HG02840 (cell line): Measurements from ENCODE around the gene PRR33.

Experiments used
- ATAC-seq: cut with Tn5 transposase; IDR thresholded peaks from one replicate; pipeline ENCODE4 v1.9.1; 2021; ENCODE audit warnings: mild to moderate bottlenecking, moderate library complexity, moderate number of reproducible peaks; ENCODE audit not compliant: unreplicated experiment, low FRiP score

Gene PRR33

DNA sequence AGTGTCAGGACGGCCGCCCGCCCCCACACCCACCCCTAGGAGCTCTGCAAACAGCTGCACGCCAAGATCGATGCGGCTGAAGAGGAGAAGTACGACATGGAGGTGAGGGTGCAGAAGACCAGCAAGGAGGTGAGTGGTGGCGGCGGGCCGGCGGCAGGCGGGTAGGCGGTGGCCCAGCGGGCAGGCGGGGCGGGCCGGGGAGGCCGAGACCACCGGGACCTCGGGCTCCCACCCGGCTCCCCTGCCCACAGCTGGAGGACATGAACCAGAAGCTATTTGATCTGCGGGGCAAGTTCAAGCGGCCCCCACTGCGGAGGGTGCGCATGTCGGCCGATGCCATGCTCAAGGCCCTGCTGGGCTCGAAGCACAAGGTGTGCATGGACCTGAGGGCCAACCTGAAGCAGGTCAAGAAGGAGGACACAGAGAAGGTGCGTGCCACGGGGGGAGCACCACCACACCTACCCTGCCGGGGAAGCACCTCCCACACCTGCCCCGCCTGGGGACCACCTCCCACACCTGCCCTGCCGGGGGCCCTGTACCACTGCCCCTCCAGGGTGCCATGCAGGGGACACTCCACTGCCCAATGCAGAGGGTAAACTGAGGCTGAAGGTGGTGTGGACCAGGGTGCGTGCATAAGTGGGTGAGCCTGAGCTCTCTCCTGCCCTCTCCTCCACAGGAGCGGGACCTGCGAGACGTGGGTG, 50.8 kb downstream of the PRR33 start:
- no peak for ATAC-seq

DNA sequence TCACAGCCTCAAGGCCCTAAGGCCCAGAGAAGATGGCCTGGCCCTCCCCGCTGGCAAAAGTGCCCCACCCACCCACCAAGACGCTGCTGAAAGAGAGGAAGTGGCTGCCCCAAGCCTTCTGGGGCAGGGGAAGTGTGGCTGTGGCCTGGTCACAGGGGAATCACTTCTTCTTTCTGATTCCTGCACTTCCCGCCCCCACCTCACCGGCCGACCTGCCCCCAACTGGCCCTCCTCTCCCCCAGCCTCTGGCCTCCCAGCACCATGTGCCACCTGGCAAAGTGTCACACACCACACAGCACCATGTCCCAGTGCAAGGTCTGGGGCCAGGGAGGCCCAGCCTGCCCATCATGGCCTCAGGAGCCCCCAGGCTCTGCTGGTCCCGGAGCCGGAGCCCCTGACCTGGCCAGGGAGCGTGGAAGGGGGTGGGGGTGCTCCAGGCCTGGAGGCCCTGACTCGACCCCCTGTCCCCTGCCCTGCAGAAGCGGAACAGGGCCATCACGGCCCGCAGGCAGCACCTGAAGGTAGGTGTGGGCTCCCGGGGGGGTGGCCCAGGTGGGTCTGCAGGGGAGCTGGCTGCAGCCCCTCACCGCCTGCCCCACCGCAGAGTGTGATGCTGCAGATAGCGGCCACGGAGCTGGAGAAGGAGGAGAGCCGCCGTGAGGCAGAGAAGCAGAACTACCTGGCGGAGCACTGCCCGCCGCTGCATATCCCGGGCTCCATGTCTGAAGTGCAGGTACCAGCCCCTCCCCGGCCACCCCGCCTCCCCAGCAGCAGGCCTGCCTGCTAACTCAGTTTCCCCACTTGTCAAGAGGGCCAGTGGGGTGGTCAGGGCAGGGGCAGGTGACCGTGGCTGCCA, 51.5 kb downstream of the PRR33 start:
- ATAC-seq: no peak

DNA sequence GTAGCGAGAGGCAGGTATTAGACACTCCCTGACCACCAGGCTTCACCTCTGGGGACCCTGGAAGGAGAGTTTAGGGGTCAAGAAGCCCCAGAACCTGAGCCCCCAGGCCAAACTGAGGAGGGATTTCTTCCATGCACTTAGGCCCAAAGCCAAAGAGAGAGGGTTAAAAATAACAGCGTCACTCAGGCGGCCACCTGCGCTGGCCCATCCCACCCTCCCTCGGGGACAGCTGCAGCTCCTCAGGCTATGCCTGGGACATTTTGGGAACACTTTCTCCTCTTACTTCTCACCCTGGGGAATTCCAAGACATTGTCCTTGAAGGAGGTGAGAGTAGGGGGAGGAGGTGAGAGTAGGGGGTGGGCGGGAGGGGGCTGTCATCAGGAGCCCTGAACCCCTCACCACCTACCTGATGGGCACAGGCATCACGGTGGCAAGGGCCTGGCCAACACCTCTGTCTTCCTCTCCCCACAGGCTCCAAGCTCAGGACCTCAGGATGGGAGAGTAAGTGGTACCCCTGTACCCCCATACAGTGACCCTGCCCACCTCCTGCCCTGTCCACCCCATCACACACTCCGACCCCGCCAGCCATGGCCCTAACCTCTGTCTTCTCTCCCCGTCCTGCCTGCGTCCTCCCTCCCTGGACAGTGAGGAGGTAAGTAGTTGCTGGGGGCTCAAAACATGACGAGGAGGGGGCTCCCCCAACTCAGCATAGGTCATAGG, 52.3 kb downstream of the PRR33 start:
- no peak for ATAC-seq

DNA sequence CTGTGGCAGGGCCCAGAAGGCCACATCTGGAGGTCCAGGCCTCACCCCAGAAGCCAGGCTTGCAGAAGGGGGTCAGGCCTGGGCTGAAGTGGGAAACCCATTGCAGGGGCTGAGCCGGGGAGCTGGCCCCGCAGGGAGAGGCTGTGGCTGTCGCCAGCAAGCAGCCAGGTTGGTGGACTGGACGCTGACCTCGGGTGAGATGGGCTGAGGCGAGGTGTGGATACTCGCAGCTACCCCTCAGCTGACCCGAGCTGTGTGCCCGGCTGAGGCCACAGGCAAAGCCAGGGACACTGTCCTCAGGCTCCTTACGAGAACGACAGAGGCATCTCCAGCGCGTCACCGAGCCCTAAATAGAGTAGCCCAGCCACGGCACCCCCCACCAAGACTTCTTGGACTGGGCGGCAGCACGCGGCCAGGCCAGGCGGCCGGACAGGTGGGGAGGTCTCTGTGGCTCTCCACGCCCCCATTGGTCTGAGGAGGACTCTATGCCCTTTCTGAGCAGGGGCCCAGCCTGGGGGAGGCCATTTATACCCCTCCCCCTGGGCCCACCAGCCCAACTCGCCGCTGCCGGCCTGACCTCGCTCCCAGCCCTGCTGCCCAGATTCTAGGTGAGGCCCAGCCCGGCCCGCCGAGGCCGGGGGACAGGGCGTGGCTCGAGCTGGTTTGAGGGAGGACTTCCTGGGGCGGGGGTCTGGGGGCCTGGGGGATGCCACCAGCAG, 53.1 kb downstream of the PRR33 start, which contains the start of gene TNNI2:
TSS of gene TNNI2 (plus strand) at position 556 of the 719 bp plus-strand sequence. CDS start 716 bp downstream, outside the sequence.
- ATAC-seq: no peak
